Measurements from ENCODE around the gene DEPDC1B.
"Not testable (repeated sequence)": the region's sequence is repeated elsewhere in the genome, so short reads cannot be mapped to it uniquely, and the experiment has no call there.

Gene DEPDC1B

GRCh38 chr5:60722416-60722815 is 22.4 kb upstream of the DEPDC1B start:
- Histone ChIP-seq H3K9ac (no peak overlapping the region), H3K4me1 (no peaks in the 10 kb centered on the region), H3K27me3 (ENCODE audit: control insufficient read depth, insufficient read depth, low read length) (no peaks in the 10 kb centered on the region), H3K9me3 (ENCODE audit: control insufficient read depth, low read length) (no peaks in the 10 kb centered on the region), H3K27ac (no peak overlapping the region), H2AFZ (no peak overlapping the region), H3K4me3 (ENCODE audit: low read depth, low read length) (no peak overlapping the region), H3K4me2 (ENCODE audit: low read length) (no peak overlapping the region), H3K36me3 (ENCODE audit: control insufficient read depth, insufficient read depth, low read length) (no peaks in the 10 kb centered on the region), H3K79me2 (no peaks in the 10 kb centered on the region)
- TF ChIP-seq CTCF (IDR thresholded peaks at IDR 0.05), result no peak

GRCh38 chr5:60719329-60719728 is 19.4 kb upstream of the DEPDC1B start:
- no peak overlapping the region for H3K27ac ChIP-seq
- no peaks in the 10 kb centered on the region for H3K27me3 ChIP-seq (ENCODE audit: control insufficient read depth, insufficient read depth, low read length)
- no peak for TF ChIP-seq CTCF (IDR thresholded peaks at IDR 0.05)
- H3K4me2 ChIP-seq (ENCODE audit: low read length), result no peak overlapping the region
- H3K4me3 ChIP-seq (ENCODE audit: low read depth, low read length), result no peak overlapping the region
- no peaks in the 10 kb centered on the region for H3K4me1 ChIP-seq
- H3K79me2 ChIP-seq, result no peaks in the 10 kb centered on the region
- H3K9me3 ChIP-seq (ENCODE audit: control insufficient read depth, low read length), result no peaks in the 10 kb centered on the region
- no peaks in the 10 kb centered on the region for H3K36me3 ChIP-seq (ENCODE audit: control insufficient read depth, insufficient read depth, low read length)
- no peak overlapping the region for H2AFZ ChIP-seq
- no peak overlapping the region for H3K9ac ChIP-seq

GRCh38 chr5:60718166-60718892 is 18.4 kb upstream of the DEPDC1B start:
- H3K27ac ChIP-seq, result no peak overlapping the region
- H3K9ac ChIP-seq, result no peak overlapping the region
- no peak overlapping the region for H2AFZ ChIP-seq
- no peak overlapping the region for H3K4me2 ChIP-seq (ENCODE audit: low read length)
- no peaks in the 10 kb centered on the region for H3K9me3 ChIP-seq (ENCODE audit: control insufficient read depth, low read length)
- H3K4me3 ChIP-seq (ENCODE audit: low read depth, low read length), result no peak overlapping the region
- no peaks in the 10 kb centered on the region for H3K4me1 ChIP-seq
- H3K79me2 ChIP-seq, result no peaks in the 10 kb centered on the region
- no peaks in the 10 kb centered on the region for H3K36me3 ChIP-seq (ENCODE audit: control insufficient read depth, insufficient read depth, low read length)
- TF ChIP-seq CTCF (IDR thresholded peaks at IDR 0.05), result no peak
- H3K27me3 ChIP-seq (ENCODE audit: control insufficient read depth, insufficient read depth, low read length), result no peaks in the 10 kb centered on the region

GRCh38 chr5:60715201-60715928 is 15.4 kb upstream of the DEPDC1B start:
- not testable (repeated sequence) for H3K9me3 ChIP-seq (ENCODE audit: control insufficient read depth, low read length); H3K4me3 ChIP-seq (ENCODE audit: low read depth, low read length); H2AFZ ChIP-seq; H3K4me1 ChIP-seq; H3K36me3 ChIP-seq (ENCODE audit: control insufficient read depth, insufficient read depth, low read length); H3K9ac ChIP-seq; H3K4me2 ChIP-seq (ENCODE audit: low read length); H3K79me2 ChIP-seq; H3K27ac ChIP-seq; H3K27me3 ChIP-seq (ENCODE audit: control insufficient read depth, insufficient read depth, low read length)

- no peaks in the 10 kb centered on the region for H3K9me3 ChIP-seq (ENCODE audit: control insufficient read depth, low read length)
- H2AFZ ChIP-seq, result no peak overlapping the region
- no peaks in the 10 kb centered on the region for H3K27me3 ChIP-seq (ENCODE audit: control insufficient read depth, insufficient read depth, low read length)
- no peaks in the 10 kb centered on the region for H3K36me3 ChIP-seq (ENCODE audit: control insufficient read depth, insufficient read depth, low read length)
- H3K79me2 ChIP-seq, result no peaks in the 10 kb centered on the region
- H3K4me2 ChIP-seq (ENCODE audit: low read length), result no peak overlapping the region
- no peak overlapping the region for H3K4me3 ChIP-seq (ENCODE audit: low read depth, low read length)
- no peak for TF ChIP-seq CTCF (IDR thresholded peaks at IDR 0.05)
- H3K27ac ChIP-seq, result no peak overlapping the region
- no peaks in the 10 kb centered on the region for H3K4me1 ChIP-seq
- H3K9ac ChIP-seq, result no peak overlapping the region
Measured at GRCh38 chr5:60712950-60713349, 13.0 kb upstream of the DEPDC1B start.

GRCh38 chr5:60711892-60712291 is 11.9 kb upstream of the DEPDC1B start:
- H3K27ac ChIP-seq; H3K4me3 ChIP-seq (ENCODE audit: low read depth, low read length); H3K4me2 ChIP-seq (ENCODE audit: low read length); H3K9me3 ChIP-seq (ENCODE audit: control insufficient read depth, low read length); H3K4me1 ChIP-seq; H3K27me3 ChIP-seq (ENCODE audit: control insufficient read depth, insufficient read depth, low read length); H2AFZ ChIP-seq; H3K36me3 ChIP-seq (ENCODE audit: control insufficient read depth, insufficient read depth, low read length); H3K79me2 ChIP-seq; H3K9ac ChIP-seq: not testable (repeated sequence)
